HepG2 (cell line): Measurements from ENCODE around the gene SMIM44. TPM values are rescaled to one million over a fixed set of nuclear protein-coding genes. Genes with fewer than 3 reads are reported as not detected.

Source experiments
- ISL2 ChIP-seq: sonication (generic); formaldehyde crosslinking; IDR thresholded peaks from 2 replicates; pipeline ENCODE4 v1.5.0; 2020; ENCODE audit warnings: missing genetic modification reagents
- MED1 ChIP-seq: sonication (generic); formaldehyde crosslinking; IDR thresholded peaks from 2 replicates; pipeline ENCODE4 v1.4.0; 2020; ENCODE audit warnings: missing genetic modification reagents
- polyA plus RNA-seq, 8 experiments: library from polyadenylated mRNA; depleted of rRNA in 3 of 8; stranded (reverse) in 7 of 8; unstranded in 1 of 8; fragments of >200 nt; fragmentation: Illumina TruSeq in 4 of 8; extraction: Trizol in 4 of 8; gene quantifications; 2 replicates each; pipeline versions ENCODE4 v1.2.1 to v1.2.3, GENCODE V29; 2011 to 2016; ENCODE audit warnings: low read depth in 4 of 8, missing spikeins in 1 of 8, mixed read lengths in 1 of 8; ENCODE audit not compliant: insufficient read depth in 1 of 8
- total RNA-seq, 5 experiments: library from RNA; depleted of rRNA; stranded (reverse); fragments of >200 nt; fragmentation: Illumina TruSeq; extraction: Trizol; gene quantifications; 2 replicates each; pipeline ENCODE4 v1.2.3, GENCODE V29; 2016; ENCODE audit warnings: low read depth in 1 of 5
- TF ChIP-seq, protein P1 (sequence below): sonication (generic); formaldehyde crosslinking; IDR thresholded peaks from one replicate; pipeline ENCODE4 v1.5.1; 2020; ENCODE audit warnings: mild to moderate bottlenecking, missing genetic modification reagents; ENCODE audit errors: not compliant biosample characterization
- TF ChIP-seq, protein P2 (sequence below): sonication (generic); formaldehyde crosslinking; IDR thresholded peaks from 2 replicates; pipeline ENCODE4 v1.4.0; 2020; ENCODE audit warnings: low read depth, mild to moderate bottlenecking, missing genetic modification reagents

The SMIM44 gene
- total and polyA plus RNA-seq, 2 of the 13 experiments (the other 11 are each of a cell fraction or from before 2014, with no cell fraction given): not detected

DNA sequence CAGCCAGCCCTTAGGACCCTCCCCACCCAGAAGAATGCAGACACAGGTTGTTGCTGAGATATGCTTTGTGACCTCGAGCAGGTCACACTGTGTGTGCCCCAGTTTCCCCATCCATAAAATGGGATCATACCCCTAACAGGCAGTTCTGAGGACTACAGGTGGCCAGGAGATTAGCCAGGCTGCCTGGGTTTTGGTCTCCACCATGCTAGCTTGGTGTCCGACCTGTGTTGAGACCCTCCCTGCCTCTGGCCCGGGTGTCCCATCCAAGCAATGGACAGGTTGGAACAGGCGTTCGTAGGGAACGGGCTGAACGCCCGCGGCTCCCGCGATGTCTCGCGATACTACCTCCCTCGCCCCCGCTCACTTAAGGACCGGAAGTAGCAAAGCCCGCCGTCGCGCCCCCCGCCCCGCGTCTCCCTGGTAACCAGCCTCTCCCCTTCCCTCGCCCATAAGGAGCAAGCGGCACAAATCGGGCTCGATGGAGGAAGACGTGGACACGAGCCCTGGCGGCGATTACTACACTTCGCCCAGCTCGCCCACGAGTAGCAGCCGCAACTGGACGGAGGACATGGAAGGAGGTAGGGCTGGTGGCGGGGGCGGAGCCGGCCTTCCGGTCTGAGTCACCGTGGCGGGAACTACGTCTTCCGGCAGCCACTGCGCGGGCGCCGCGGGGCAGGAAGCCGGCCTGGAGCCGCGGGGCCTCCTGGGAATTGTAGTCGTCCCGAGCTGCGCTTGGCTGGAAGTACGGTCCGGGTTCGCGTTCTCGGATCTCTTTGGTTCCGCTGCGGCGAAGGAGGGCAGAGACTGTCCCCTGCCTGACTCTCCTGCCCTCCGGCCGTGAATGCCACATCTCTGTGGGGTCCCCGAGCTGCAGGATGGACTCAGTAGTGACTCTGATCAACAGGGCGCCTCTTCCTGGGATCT, 48.3 kb downstream of the SMIM44 start (continued):
- TF ChIP-seq, protein P1, sequence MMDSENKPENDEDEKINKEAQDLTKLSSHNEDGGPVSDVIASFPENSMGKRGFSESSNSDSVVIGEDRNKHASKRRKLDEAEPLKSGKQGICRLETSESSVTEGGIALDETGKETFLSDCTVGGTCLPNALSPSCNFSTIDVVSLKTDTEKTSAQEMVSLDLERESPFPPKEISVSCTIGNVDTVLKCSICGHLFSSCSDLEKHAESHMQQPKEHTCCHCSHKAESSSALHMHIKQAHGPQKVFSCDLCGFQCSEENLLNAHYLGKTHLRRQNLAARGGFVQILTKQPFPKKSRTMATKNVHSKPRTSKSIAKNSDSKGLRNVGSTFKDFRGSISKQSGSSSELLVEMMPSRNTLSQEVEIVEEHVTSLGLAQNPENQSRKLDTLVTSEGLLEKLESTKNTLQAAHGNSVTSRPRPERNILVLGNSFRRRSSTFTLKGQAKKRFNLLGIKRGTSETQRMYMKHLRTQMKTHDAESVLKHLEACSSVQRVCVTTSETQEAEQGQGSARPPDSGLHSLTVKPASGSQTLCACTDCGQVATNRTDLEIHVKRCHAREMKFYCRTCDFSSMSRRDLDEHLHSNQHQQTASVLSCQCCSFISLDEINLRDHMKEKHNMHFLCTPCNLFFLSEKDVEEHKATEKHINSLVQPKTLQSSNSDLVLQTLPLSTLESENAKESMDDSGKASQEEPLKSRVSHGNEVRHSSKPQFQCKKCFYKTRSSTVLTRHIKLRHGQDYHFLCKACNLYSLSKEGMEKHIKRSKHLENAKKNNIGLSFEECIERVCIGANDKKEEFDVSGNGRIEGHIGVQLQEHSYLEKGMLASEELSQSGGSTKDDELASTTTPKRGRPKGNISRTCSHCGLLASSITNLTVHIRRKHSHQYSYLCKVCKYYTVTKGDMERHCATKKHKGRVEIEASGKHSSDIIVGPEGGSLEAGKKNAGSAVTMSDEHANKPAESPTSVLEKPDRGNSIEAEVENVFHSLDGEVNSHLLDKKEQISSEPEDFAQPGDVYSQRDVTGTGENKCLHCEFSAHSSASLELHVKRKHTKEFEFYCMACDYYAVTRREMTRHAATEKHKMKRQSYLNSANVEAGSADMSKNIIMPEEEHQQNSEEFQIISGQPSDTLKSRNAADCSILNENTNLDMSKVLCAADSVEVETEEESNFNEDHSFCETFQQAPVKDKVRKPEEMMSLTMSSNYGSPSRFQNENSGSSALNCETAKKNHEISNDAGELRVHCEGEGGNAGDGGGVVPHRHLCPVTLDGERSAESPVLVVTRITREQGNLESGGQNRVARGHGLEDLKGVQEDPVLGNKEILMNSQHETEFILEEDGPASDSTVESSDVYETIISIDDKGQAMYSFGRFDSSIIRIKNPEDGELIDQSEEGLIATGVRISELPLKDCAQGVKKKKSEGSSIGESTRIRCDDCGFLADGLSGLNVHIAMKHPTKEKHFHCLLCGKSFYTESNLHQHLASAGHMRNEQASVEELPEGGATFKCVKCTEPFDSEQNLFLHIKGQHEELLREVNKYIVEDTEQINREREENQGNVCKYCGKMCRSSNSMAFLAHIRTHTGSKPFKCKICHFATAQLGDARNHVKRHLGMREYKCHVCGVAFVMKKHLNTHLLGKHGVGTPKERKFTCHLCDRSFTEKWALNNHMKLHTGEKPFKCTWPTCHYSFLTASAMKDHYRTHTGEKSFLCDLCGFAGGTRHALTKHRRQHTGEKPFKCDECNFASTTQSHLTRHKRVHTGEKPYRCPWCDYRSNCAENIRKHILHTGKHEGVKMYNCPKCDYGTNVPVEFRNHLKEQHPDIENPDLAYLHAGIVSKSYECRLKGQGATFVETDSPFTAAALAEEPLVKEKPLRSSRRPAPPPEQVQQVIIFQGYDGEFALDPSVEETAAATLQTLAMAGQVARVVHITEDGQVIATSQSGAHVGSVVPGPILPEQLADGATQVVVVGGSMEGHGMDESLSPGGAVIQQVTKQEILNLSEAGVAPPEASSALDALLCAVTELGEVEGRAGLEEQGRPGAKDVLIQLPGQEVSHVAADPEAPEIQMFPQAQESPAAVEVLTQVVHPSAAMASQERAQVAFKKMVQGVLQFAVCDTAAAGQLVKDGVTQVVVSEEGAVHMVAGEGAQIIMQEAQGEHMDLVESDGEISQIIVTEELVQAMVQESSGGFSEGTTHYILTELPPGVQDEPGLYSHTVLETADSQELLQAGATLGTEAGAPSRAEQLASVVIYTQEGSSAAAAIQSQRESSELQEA (CRISPR knock-in tag): no peak
- TF ChIP-seq MED1 (CRISPR knock-in tag) (0 out of 2 replicates have a peak, but pooled peaks have one; percentile 13), ISL2 (CRISPR knock-in tag) (no peak)
- TF ChIP-seq, protein P2, sequence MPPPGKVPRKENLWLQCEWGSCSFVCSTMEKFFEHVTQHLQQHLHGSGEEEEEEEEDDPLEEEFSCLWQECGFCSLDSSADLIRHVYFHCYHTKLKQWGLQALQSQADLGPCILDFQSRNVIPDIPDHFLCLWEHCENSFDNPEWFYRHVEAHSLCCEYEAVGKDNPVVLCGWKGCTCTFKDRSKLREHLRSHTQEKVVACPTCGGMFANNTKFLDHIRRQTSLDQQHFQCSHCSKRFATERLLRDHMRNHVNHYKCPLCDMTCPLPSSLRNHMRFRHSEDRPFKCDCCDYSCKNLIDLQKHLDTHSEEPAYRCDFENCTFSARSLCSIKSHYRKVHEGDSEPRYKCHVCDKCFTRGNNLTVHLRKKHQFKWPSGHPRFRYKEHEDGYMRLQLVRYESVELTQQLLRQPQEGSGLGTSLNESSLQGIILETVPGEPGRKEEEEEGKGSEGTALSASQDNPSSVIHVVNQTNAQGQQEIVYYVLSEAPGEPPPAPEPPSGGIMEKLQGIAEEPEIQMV (CRISPR knock-in tag): no peak
